ENCODE data around the gene ARHGDIA. TPM values are rescaled to one million over a fixed set of nuclear protein-coding genes. Genes with fewer than 3 reads are reported as not detected.

ARHGDIA gene
- total RNA-seq, 1 donor from 2014 or later, result 43.3 TPM

DNA sequence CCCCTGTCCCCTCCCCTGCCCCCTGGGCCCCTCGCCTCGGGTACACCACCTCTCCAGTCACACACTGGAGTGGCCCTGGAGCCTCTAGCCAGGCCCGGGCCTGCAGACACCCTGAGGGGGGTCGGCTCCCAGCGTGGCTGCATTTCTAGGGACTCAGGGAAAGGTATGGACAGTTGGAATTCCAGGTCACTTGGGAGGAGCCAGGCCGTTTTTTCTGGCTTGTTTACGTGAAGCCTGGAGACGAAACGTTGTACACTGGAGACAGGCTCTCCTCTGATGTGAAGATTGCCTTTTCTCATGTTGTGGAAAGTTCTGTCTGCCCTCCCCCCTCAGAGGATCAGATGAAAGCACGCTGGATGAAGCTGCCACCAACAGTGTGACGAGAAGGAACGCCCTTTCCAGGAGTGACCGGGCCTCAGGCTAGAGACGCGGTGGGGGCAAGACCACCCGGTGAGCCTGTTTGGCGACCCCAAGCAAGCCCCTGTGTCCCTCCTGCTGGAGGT is 32.3 kb downstream of the ARHGDIA start:
- peaks cover 40 to 76% (median 67%) of the 10 kb centered on the region in 3 donors for H3K4me1 ChIP-seq (ENCODE audit: control insufficient read depth in 3 of 3, insufficient read depth in 3 of 3, low read length in 3 of 3)
- no peaks in the 10 kb centered on the region for H3K9me3 ChIP-seq (ENCODE audit: control insufficient read depth in 3 of 3, low read length in 3 of 3)
- peak overlapping the region; percentile 94 for H3K27ac ChIP-seq (ENCODE audit: low read depth, low read length)
- no peaks in the 10 kb centered on the region for H3K27me3 ChIP-seq (ENCODE audit: control insufficient read depth in 3 of 3, insufficient read depth in 3 of 3, low read length in 3 of 3)
- H3K9ac ChIP-seq (ENCODE audit: low read depth in 1 of 3, low read length in 3 of 3), result peak overlapping the region; percentile 60 to 83 (median 80)
- H3K4me3 ChIP-seq (ENCODE audit: low read length in 3 of 3), result peak overlapping the region in 2 of 3 donors; percentile 8 to 25
- peaks cover 7 to 20% (median 11%) of the 10 kb centered on the region in 3 donors for H3K36me3 ChIP-seq (ENCODE audit: control insufficient read depth in 3 of 3, insufficient read depth in 3 of 3, low read length in 3 of 3)

GRCh38 chr17:81837641-81838040 is 33.5 kb downstream of the ARHGDIA start:
- Histone ChIP-seq H3K27me3 (ENCODE audit: control insufficient read depth in 3 of 3, insufficient read depth in 3 of 3, low read length in 3 of 3) (no peaks in the 10 kb centered on the region), H3K9me3 (ENCODE audit: control insufficient read depth in 3 of 3, low read length in 3 of 3) (no peaks in the 10 kb centered on the region), H3K9ac (ENCODE audit: low read depth in 1 of 3, low read length in 3 of 3) (peak overlapping the region in 2 of 3 donors; percentile 32 to 50), H3K36me3 (ENCODE audit: control insufficient read depth in 3 of 3, insufficient read depth in 3 of 3, low read length in 3 of 3) (peaks cover 3 to 13% (median 5%) of the 10 kb centered on the region in 3 donors), H3K4me3 (ENCODE audit: low read length in 3 of 3) (peak overlapping the region in 2 of 3 donors; percentile 36 to 45), H3K27ac (ENCODE audit: low read depth, low read length) (peak overlapping the region; percentile 80), H3K4me1 (ENCODE audit: control insufficient read depth in 3 of 3, insufficient read depth in 3 of 3, low read length in 3 of 3) (peaks cover 38 to 71% (median 61%) of the 10 kb centered on the region in 3 donors)

GRCh38 chr17:81834831-81835267 is 36.3 kb downstream of the ARHGDIA start, which contains the start of gene PPP1R27:
TSS of gene PPP1R27 (minus strand) at chr17:81835050. CDS start at chr17:81834953, 97 bp downstream.
- Histone ChIP-seq H3K4me1 (ENCODE audit: control insufficient read depth in 3 of 3, insufficient read depth in 3 of 3, low read length in 3 of 3) (peaks cover 36 to 62% (median 47%) of the 10 kb centered on the region in 3 donors), H3K36me3 (ENCODE audit: control insufficient read depth in 3 of 3, insufficient read depth in 3 of 3, low read length in 3 of 3) (peaks cover 0 to 11% (median 5%) of the 10 kb centered on the region in 3 donors), H3K27ac (ENCODE audit: low read depth, low read length) (peak within 1 kb of the TSS; percentile 99), H3K27me3 (ENCODE audit: control insufficient read depth in 3 of 3, insufficient read depth in 3 of 3, low read length in 3 of 3) (no peaks in the 10 kb centered on the region), H3K4me3 (ENCODE audit: low read length in 3 of 3) (peak within 1 kb of the TSS; percentile 75 to 96 (median 88)), H3K9ac (ENCODE audit: low read depth in 1 of 3, low read length in 3 of 3) (peak within 1 kb of the TSS; percentile 98 to 100 (median 99)), H3K9me3 (ENCODE audit: control insufficient read depth in 3 of 3, low read length in 3 of 3) (no peaks in the 10 kb centered on the region)

- Histone ChIP-seq H3K27ac (ENCODE audit: low read depth, low read length) (peak overlapping the region; percentile 99), H3K36me3 (ENCODE audit: control insufficient read depth in 3 of 3, insufficient read depth in 3 of 3, low read length in 3 of 3) (peaks cover 0 to 11% (median 5%) of the 10 kb centered on the region in 3 donors), H3K9me3 (ENCODE audit: control insufficient read depth in 3 of 3, low read length in 3 of 3) (no peaks in the 10 kb centered on the region), H3K4me1 (ENCODE audit: control insufficient read depth in 3 of 3, insufficient read depth in 3 of 3, low read length in 3 of 3) (peaks cover 35 to 59% (median 41%) of the 10 kb centered on the region in 3 donors), H3K27me3 (ENCODE audit: control insufficient read depth in 3 of 3, insufficient read depth in 3 of 3, low read length in 3 of 3) (no peaks in the 10 kb centered on the region), H3K9ac (ENCODE audit: low read depth in 1 of 3, low read length in 3 of 3) (peak overlapping the region; percentile 98 to 100 (median 99)), H3K4me3 (ENCODE audit: low read length in 3 of 3) (peak overlapping the region; percentile 75 to 96 (median 88))
These were observed 37.0 kb downstream of the ARHGDIA start for GRCh38 chr17:81833921-81834830.

GRCh38 chr17:81833160-81833920 is 37.8 kb downstream of the ARHGDIA start, which contains the start of gene MCRIP1:
TSS of gene MCRIP1 (minus strand) at chr17:81833291. CDS start at chr17:81824506, 8,785 bp downstream.
- H3K27me3 ChIP-seq (ENCODE audit: control insufficient read depth in 3 of 3, insufficient read depth in 3 of 3, low read length in 3 of 3), result no peaks in the 10 kb centered on the region
- no peaks in the 10 kb centered on the region for H3K9me3 ChIP-seq (ENCODE audit: control insufficient read depth in 3 of 3, low read length in 3 of 3)
- H3K4me1 ChIP-seq (ENCODE audit: control insufficient read depth in 3 of 3, insufficient read depth in 3 of 3, low read length in 3 of 3), result peaks cover 29 to 57% (median 35%) of the 10 kb centered on the region in 3 donors
- peaks cover 0 to 11% (median 5%) of the 10 kb centered on the region in 3 donors for H3K36me3 ChIP-seq (ENCODE audit: control insufficient read depth in 3 of 3, insufficient read depth in 3 of 3, low read length in 3 of 3)
- H3K4me3 ChIP-seq (ENCODE audit: low read length in 3 of 3), result peak within 1 kb of the TSS; percentile 79 to 96 (median 88)
- peak within 1 kb of the TSS; percentile 99 for H3K27ac ChIP-seq (ENCODE audit: low read depth, low read length)
- H3K9ac ChIP-seq (ENCODE audit: low read depth in 1 of 3, low read length in 3 of 3), result peak within 1 kb of the TSS; percentile 98 to 100 (median 99)

DNA sequence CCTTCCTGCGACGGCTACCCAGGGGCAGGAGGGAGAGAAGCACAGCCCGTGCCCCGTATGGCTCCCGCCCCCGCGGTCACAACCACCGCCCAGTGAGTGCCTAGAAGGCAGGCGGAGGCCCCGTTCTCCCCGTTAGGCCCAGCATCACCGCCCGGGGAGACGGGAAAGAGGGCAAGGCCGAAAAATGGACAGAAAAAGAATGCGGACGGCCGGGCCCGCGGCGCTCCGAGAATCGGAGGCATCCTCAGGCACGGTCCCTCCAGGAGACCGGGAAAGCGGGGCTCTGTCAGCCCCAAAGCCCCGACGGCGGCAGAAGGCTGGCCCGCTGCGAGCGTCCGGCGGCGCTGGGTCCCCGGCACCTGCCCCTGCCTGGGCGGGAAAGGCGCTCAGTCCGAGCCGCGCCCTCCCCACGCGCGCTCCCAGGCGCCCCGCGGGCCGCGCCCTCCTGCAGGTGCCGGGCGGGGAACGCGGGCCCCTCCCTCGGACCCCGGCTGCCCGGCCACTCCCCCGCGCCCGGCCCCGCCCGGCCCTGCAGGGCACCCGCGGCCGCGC is 38.5 kb downstream of the ARHGDIA start:
- H3K27ac ChIP-seq (ENCODE audit: low read depth, low read length), result peak overlapping the region; percentile 95
- no peaks in the 10 kb centered on the region for H3K27me3 ChIP-seq (ENCODE audit: control insufficient read depth in 3 of 3, insufficient read depth in 3 of 3, low read length in 3 of 3)
- peak overlapping the region; percentile 75 to 91 (median 88) for H3K9ac ChIP-seq (ENCODE audit: low read depth in 1 of 3, low read length in 3 of 3)
- H3K36me3 ChIP-seq (ENCODE audit: control insufficient read depth in 3 of 3, insufficient read depth in 3 of 3, low read length in 3 of 3), result peaks cover 0 to 11% (median 5%) of the 10 kb centered on the region in 3 donors
- peak overlapping the region; percentile 74 to 79 (median 78) for H3K4me3 ChIP-seq (ENCODE audit: low read length in 3 of 3)
- no peaks in the 10 kb centered on the region for H3K9me3 ChIP-seq (ENCODE audit: control insufficient read depth in 3 of 3, low read length in 3 of 3)
- H3K4me1 ChIP-seq (ENCODE audit: control insufficient read depth in 3 of 3, insufficient read depth in 3 of 3, low read length in 3 of 3), result peaks cover 29 to 52% (median 29%) of the 10 kb centered on the region in 3 donors

DNA sequence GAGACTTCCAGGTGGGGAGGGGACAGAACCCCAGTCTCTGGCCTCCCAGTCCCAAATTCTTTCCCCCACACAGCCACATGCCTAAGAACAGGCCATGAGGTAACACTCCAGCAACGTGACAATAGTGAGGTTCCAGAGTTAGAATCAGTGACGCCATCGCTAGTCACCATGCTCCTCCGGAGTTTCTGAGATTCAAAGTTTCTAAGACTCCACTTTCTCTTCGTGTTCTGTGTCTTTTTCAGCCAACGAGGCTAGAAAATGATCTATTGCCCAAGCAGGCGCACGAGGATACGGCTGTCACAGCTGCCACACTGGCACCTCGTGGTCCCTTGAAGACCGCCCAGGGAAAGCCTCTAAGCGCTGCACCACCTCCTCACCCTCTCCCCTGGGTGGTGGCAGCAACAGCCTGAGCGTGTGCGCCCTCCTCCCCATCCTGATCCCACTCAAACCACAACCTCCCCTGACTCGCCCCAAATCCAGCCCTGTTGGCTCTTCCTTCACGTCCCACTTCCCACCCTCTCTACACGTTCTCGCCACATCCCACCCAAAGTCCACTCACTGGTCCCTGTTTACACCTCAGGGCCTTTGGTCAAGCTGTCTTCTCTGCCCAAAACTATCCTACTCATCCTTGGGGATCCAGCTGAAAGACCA is 39.1 kb downstream of the ARHGDIA start:
- peaks cover 0 to 11% (median 5%) of the 10 kb centered on the region in 3 donors for H3K36me3 ChIP-seq (ENCODE audit: control insufficient read depth in 3 of 3, insufficient read depth in 3 of 3, low read length in 3 of 3)
- no peaks in the 10 kb centered on the region for H3K27me3 ChIP-seq (ENCODE audit: control insufficient read depth in 3 of 3, insufficient read depth in 3 of 3, low read length in 3 of 3)
- no peaks in the 10 kb centered on the region for H3K9me3 ChIP-seq (ENCODE audit: control insufficient read depth in 3 of 3, low read length in 3 of 3)
- H3K4me3 ChIP-seq (ENCODE audit: low read length in 3 of 3), result peak overlapping the region; percentile 74 to 79 (median 78)
- H3K4me1 ChIP-seq (ENCODE audit: control insufficient read depth in 3 of 3, insufficient read depth in 3 of 3, low read length in 3 of 3), result peaks cover 26 to 48% (median 27%) of the 10 kb centered on the region in 3 donors
- peak overlapping the region; percentile 95 for H3K27ac ChIP-seq (ENCODE audit: low read depth, low read length)
- H3K9ac ChIP-seq (ENCODE audit: low read depth in 1 of 3, low read length in 3 of 3), result peak overlapping the region; percentile 75 to 91 (median 88)

GRCh38 chr17:81831563-81831956 is 39.6 kb downstream of the ARHGDIA start:
- peaks cover 0 to 11% (median 5%) of the 10 kb centered on the region in 3 donors for H3K36me3 ChIP-seq (ENCODE audit: control insufficient read depth in 3 of 3, insufficient read depth in 3 of 3, low read length in 3 of 3)
- peak overlapping the region; percentile 75 to 91 (median 88) for H3K9ac ChIP-seq (ENCODE audit: low read depth in 1 of 3, low read length in 3 of 3)
- H3K4me3 ChIP-seq (ENCODE audit: low read length in 3 of 3), result peak overlapping the region in 1 of 3 donors; percentile 17
- H3K9me3 ChIP-seq (ENCODE audit: control insufficient read depth in 3 of 3, low read length in 3 of 3), result no peaks in the 10 kb centered on the region
- peaks cover 26 to 47% (median 27%) of the 10 kb centered on the region in 3 donors for H3K4me1 ChIP-seq (ENCODE audit: control insufficient read depth in 3 of 3, insufficient read depth in 3 of 3, low read length in 3 of 3)
- H3K27me3 ChIP-seq (ENCODE audit: control insufficient read depth in 3 of 3, insufficient read depth in 3 of 3, low read length in 3 of 3), result no peaks in the 10 kb centered on the region
- peak overlapping the region; percentile 95 for H3K27ac ChIP-seq (ENCODE audit: low read depth, low read length)

Measured in skeletal muscle tissue (tissue), 4 donors.